ENCODE measurements around the gene AGTRAP. TPM values are rescaled to one million over a fixed set of nuclear protein-coding genes. Genes with fewer than 3 reads are reported as not detected.
A peak's percentile ranks its signal among the peaks of the same experiment; 100 is the strongest.

AGTRAP gene
- total and polyA plus RNA-seq, 9 of the 15 experiments (the other 6 are each of a cell fraction or from before 2014, with no cell fraction given) = 26.8 to 105 (median 57.5) TPM

- TF ChIP-seq MEF2A (IDR thresholded peaks at IDR 0.05; ENCODE audit: control insufficient read depth, low read depth, low read length) = no peak
- peak in 1 of 2 experiments; percentile 42; a peak in 1 of 4 replicates for TF ChIP-seq TBL1XR1 (IDR thresholded peaks at IDR 0.05; ENCODE audit: low read length in 2 of 2)
- TF ChIP-seq MED1 (CRISPR knock-in tag; IDR thresholded peaks at IDR 0.05; ENCODE audit: borderline replicate concordance) = no peak
- TF ChIP-seq ZNF586 (CRISPR knock-in tag; conservative IDR thresholded peaks at IDR 0.05) = no peak
- TF ChIP-seq ZNF197 (CRISPR knock-in tag; IDR thresholded peaks at IDR 0.05; ENCODE audit: low read depth) = no peak
- no peak for TF ChIP-seq MIER1 (IDR thresholded peaks at IDR 0.05; ENCODE audit: low read depth)
- no peak for TF ChIP-seq ZNF23 (CRISPR knock-in tag; IDR thresholded peaks at IDR 0.05)
- no peak for TF ChIP-seq GABPB1 (CRISPR knock-in tag; IDR thresholded peaks at IDR 0.05)
- TF ChIP-seq SP1 (CRISPR knock-in tag; IDR thresholded peaks at IDR 0.05) = 0 out of 2 replicates have a peak, but pooled peaks have one; percentile 27
- TF ChIP-seq FOS (IDR thresholded peaks at IDR 0.05; ENCODE audit: extremely low read depth, insufficient read length) = no peak
- no peak for TF ChIP-seq ZNF77 (CRISPR knock-in tag; IDR thresholded peaks at IDR 0.05)
- TF ChIP-seq GMEB1 (CRISPR knock-in tag; IDR thresholded peaks at IDR 0.05) = no peak
- no peak for TF ChIP-seq CBX8 (IDR thresholded peaks at IDR 0.05; ENCODE audit: borderline replicate concordance, extremely low read depth, low read depth, low read length, poor library complexity, severe bottlenecking)
- TF ChIP-seq CREM (IDR thresholded peaks at IDR 0.05; ENCODE audit: low read depth) = no peak
- no peak for TF ChIP-seq ZNF239 (CRISPR knock-in tag; IDR thresholded peaks at IDR 0.05)
- TF ChIP-seq KAT8 (IDR thresholded peaks at IDR 0.05; ENCODE audit: low read depth) = no peak
- TF ChIP-seq CREB1 (IDR thresholded peaks at IDR 0.05) = no peak
- no peak for TF ChIP-seq CREB1 (CRISPR knock-in tag; IDR thresholded peaks at IDR 0.05)
- TF ChIP-seq CBX3 (IDR thresholded peaks at IDR 0.05; ENCODE audit: borderline replicate concordance in 1 of 2, low read length in 2 of 2) = peak in 1 of 2 experiments; percentile 55; a peak in 1 of 3 replicates
- no peak for TF ChIP-seq HCFC1 (IDR thresholded peaks at IDR 0.05; ENCODE audit: low read depth, low read length)
- no peak for TF ChIP-seq SFPQ (IDR thresholded peaks at IDR 0.05; ENCODE audit: low read depth, low read length)
- no peak for TF ChIP-seq ILK (tag; IDR thresholded peaks at IDR 0.05; ENCODE audit: borderline replicate concordance, low read depth)
- TF ChIP-seq NFXL1 (CRISPR knock-in tag; IDR thresholded peaks at IDR 0.05) = no peak
- no peak for TF ChIP-seq E2F4 (CRISPR knock-in tag; IDR thresholded peaks at IDR 0.05; ENCODE audit: low read depth)
- TF ChIP-seq E2F3 (CRISPR knock-in tag; IDR thresholded peaks at IDR 0.05) = no peak
- TF ChIP-seq TAL1 (IDR thresholded peaks at IDR 0.05) = peak; percentile 83
These were observed 38.6 kb upstream of the AGTRAP start (continued) for GRCh38 chr1:11697188-11697892.
